Frontal cortex (tissue), 4 donors: ENCODE data around the gene CEP250. TPM values are rescaled to one million over a fixed set of nuclear protein-coding genes. Genes with fewer than 3 reads are reported as not detected.
"Not testable (repeated sequence)": the region's sequence is repeated elsewhere in the genome, so short reads cannot be mapped to it uniquely, and the experiment has no call there.

Source experiments
- DNase-seq, 2 donors: peaks; one replicate each; pipeline ENCODE4 v3.0.0; 2012; ENCODE audit warnings: low spot score in 2 of 2
- FAIRE-seq: peaks from 2 replicates; lab custom pipeline; 2012; peaks lifted over from hg19 to GRCh38; lab: Jason Lieb, UNC
- total RNA-seq: library from RNA; depleted of rRNA; stranded (reverse); fragments of >200 nt; gene quantifications from one replicate; pipeline ENCODE4 v1.2.3, GENCODE V29; 2014
- donor health status: control.
- donor health status: control.
- donor health status: control.

The CEP250 gene
- total RNA-seq, 1 donor from 2014 or later = 21.6 TPM

DNA sequence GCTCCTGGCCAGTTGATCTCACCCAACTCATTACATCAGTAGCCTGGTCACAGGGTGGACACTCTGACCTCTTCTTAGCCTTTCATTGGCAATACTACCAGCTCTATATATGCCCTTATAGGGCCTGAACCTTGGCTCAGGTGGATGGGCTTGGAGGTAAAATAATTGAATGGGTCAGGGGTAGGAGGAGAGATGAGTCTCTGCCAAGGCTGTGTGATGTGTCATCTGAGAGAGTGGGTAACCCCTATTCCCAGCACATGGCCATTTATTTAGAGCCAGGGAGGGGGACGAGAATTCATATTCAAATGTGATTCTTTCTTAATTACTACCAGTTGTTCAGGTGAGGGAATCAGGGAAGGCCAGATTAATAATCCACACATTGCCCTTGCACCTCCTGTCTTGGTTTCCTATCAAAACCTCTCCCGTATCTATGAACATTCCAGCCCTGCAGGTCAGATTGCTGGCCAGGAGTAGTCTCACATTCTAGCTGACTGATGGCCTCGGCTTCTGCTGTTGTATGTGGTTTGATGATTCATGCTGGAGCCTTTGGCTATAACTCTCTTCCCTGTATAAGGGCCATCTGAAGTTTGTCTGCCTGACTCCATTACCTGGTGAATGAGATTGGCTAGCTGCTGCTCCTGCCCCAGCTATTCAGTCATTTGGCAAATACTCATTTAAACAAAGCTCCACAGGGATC is 60.7 kb downstream of the CEP250 start:
- FAIRE-seq = no peak
- DNase-seq = no peak

GRCh38 chr20:35517125-35517524 is 61.7 kb downstream of the CEP250 start:
- FAIRE-seq = no peak

DNA sequence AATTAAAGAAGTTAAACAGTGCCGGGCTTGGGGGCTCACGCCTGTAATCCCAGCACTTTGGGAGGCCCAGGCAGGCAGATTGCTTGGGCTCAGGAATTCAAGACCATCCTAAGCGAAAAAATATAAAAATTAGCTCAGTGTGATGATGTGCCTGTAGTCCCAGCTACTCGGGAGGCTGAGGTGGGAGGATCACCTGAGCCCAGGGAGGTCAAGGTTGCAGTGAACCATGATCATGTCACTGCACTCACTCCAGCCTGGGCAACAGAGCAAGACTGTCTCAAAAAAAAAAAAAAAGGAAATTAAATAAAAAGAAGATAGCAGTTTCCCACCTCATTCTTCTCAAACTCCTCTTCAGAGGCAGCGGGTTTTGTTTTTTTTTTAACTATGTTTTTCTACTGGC is 62.4 kb downstream of the CEP250 start:
- DNase-seq, FAIRE-seq: not testable (repeated sequence)

More at GRCh38 chr20:35517125-35517524, 61.7 kb downstream of the CEP250 start:
- no peak for DNase-seq

DNA sequence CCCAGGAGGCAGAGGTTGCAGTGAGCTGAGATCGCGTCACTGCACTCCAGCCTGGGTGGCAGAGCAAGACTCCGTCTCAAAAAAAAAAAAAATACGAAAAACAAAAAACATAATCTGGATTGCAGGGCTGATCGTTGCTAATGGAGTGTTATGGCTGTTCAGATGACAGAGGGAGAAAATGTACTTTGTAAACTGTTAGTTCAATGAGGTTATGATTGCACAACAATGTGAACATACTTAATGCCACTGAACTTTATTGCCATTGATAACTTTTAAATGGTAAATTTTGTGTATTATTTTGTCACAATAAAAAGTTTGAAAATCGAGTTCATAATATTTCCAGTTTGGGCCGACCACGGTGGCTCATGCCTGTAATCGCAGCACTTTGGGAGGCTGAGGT is 63.6 kb downstream of the CEP250 start:
- FAIRE-seq = no peak
- no peak for DNase-seq

GRCh38 chr20:35523298-35523888 is 68.0 kb downstream of the CEP250 start:
- no peak for DNase-seq

DNA sequence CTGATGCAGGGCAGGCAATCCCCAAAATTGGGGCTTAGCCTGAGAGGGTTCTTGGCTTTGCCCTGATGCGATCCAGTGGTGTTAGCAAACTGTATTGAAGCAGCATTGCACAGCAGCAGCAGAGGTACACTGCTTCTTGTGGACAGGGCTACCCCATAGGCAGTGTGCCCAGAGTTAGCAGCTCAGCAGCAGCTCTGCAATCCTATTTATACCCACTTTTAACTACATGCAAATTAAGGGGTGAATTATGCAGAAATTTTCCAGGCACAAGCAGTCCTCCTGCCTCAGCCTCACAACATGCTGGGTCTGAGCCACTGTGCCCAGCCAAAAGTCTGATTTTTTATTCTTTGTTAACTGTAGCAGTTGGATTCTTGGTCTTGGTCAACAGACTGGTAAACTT is 70.2 kb downstream of the CEP250 start:
- no peak for FAIRE-seq
- no peak for DNase-seq

More at GRCh38 chr20:35523298-35523888, 68.0 kb downstream of the CEP250 start:
- FAIRE-seq = no peak

DNA sequence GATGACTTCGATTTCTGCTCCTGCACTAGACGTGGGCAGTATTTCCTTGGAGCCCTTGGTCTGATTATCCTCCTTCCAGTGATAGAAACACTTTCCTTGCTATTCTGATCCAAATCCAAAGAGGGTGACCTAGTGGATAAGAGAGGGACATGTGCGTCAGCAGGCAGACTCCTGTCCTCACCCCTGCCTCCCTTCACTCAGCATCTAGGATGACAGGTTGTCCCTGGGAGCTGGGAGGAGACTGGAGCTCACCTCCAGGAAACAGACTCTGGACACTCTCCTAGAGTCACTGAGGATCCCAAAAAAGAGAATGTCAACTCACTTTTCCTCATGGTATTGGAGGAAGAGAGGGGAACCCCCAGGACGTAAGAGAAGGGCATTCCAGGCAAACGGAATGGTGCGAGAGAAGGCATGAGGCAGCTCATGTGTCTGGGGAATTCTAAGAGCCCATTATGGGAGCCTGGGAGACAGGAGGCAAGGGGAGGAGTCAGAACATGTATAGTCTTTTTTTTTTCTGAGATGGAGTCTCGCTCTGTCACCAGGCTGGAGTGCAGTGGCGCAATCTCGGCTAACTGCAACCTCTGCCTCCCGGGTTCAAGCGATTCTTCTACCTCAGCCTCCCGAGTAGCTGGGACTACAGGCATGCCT is 71.8 kb downstream of the CEP250 start:
- DNase-seq (no peak), FAIRE-seq (no peak)

DNA sequence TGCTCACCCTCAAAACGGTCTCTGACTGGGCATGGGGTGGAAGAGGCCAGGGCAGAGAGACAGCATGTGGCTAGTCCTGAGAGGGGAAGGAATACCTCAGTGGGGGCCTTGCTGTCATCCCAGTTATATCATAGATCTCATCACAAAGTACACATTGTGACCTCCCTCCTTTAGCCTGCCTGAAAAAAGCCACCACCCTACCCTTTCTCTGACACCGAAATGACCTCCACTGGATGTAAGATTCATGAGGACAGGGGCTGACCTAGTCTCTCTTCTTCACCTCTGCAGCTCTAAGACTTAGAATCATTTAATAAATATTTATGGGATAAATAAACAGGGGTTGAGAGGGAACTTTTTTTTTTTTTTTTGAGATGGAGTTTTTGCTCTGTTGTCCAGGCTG is 74.2 kb downstream of the CEP250 start, which contains the start of gene C20orf173:
Gene C20orf173 (minus strand): TSS at position 101 of the 400 bp plus-strand sequence. CDS start 279 bp downstream, outside the sequence.
- no peak for DNase-seq
- no peak for FAIRE-seq

GRCh38 chr20:35539756-35540212 is 84.4 kb downstream of the CEP250 start:
- FAIRE-seq = no peak
- no peak for DNase-seq

- FAIRE-seq = no peak
- DNase-seq = no peak
Measured at GRCh38 chr20:35541118-35541782, 85.9 kb downstream of the CEP250 start.

DNA sequence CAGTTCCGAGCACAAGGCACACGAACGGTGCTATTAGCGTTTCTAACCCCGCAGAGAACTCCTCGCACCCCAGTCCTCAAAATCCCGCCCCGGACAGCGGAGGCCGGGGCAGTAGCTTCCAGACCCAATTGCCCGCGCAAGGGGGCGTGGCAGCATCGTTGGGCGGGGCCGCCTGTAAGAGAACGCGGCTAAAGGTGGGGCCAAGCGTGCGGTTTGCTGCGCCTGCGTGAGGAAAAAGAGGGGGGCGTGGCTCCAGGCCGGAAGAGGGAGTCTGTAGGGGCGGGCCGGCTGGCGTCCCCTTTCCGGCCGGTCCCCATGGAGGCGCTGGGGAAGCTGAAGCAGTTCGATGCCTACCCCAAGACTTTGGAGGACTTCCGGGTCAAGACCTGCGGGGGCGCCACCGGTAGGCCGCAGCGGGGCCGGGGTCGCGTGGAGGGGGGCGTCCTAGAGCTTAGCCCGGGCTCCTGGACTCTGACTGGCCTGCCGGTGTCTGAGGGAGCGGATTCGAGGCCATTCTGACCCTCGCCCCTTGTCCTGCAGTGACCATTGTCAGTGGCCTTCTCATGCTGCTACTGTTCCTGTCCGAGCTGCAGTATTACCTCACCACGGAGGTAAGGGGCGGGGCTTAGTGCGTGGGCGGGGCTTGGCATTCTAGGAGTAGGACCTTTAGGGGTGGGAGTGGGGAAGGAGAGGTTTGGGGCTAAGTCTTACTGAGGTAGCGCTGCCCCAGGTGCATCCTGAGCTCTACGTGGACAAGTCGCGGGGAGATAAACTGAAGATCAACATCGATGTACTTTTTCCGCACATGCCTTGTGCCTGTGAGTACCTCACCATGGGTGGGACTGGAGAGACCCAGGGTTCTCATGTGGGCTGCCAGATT is 86.6 kb downstream of the CEP250 start, which contains the start of gene ERGIC3:
Gene ERGIC3 (plus strand): TSS at position 296 of the 880 bp plus-strand sequence. CDS start 20 bp downstream, at position 316.
- peak; percentile 85 to 94 for DNase-seq

GRCh38 chr20:35542990-35543389 is 87.6 kb downstream of the CEP250 start:
- DNase-seq (no peak), FAIRE-seq (no peak)

More for the DNA sequence above, 86.6 kb downstream of the CEP250 start, which contains the start of gene ERGIC3:
- no peak for FAIRE-seq

DNA sequence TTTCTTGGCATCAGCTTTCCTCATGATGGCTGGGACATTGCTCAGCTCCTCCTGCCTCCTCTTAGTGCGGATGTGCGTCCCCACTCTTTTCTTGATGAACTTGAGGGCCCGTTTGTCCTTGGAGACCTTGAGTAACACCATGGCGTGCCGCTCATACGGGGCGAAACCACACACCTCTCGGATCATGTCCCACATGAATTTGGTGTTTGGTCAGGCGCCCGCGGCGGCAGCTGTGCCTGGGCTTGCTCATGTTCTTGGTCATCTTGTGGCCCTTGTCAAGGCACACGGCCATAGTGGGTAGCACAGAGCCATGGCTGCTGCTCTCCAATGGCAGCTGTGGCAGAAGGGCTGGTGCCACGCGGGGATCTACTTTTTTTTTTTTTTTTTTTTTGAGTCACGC is 89.0 kb downstream of the CEP250 start:
- DNase-seq = no peak
- FAIRE-seq = no peak

DNA sequence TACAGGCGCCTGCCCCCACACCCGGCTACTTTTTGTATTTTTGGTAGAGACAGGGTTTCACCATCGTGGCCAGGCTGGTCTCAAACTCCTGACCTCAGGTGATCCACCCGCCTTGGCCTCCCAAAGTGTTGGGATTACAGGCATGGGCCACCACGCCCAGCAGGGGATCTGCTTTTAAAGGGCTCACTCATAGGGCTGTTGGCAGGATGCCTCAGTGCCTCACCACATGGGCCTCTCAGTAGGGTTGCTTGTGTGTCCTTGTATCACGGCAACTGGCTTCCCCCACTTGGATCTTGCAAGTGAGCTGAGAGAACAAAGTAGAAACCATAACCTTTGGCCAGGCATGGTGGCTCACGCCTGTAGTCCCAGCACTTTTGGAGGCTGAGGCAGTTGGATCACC is 89.5 kb downstream of the CEP250 start:
- not testable (repeated sequence) for FAIRE-seq, DNase-seq

GRCh38 chr20:35546127-35546526 is 90.7 kb downstream of the CEP250 start:
- FAIRE-seq (no peak), DNase-seq (no peak)

DNA sequence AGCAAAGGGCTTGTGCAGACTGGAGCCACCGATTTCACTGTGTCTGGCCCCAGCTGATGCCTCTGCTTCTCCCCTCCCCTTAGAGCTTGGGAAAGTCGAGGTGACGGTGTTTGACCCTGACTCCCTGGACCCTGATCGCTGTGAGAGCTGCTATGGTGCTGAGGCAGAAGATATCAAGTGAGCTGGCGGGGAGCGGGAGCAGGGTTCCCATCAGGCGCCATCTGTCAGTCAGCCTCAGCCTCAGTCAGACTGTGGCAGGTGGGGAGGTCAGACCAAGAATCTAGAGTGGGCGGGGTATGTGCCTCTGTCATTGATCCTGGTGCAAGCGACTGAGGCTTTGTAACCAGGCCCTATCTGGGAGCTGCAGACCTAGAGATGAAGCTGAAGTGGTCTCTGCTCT is 91.9 kb downstream of the CEP250 start:
- FAIRE-seq (no peak), DNase-seq (no peak)

GRCh38 chr20:35551503-35551902 is 96.1 kb downstream of the CEP250 start:
- no peak for FAIRE-seq

GRCh38 chr20:35552914-35553313 is 97.5 kb downstream of the CEP250 start:
- DNase-seq (no peak), FAIRE-seq (no peak)

More at GRCh38 chr20:35551503-35551902, 96.1 kb downstream of the CEP250 start:
- DNase-seq = no peak

DNA sequence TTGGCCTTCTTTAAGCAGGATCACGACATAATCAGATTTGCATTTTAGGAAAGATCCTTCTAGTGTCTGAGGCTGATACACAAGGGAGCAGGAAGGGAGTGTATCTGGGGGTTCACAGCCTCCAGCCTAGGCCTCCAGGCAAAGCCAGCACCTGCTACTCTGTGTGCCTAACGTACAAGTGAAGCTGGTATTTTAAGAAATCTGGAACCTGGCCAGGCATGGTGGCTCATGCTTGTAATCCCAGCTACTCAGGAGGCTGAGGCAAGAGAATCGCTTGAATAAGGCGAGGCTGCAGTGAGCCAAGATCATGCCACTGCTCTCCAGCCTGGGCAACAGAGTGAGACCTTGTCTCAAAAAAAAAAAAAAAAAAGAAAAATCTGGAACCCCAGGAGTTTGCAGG is 100.1 kb downstream of the CEP250 start:
- FAIRE-seq = not testable (repeated sequence)

More for the DNA sequence above, 100.1 kb downstream of the CEP250 start:
- not testable (repeated sequence) for DNase-seq
